Measurements from ENCODE around the gene CCND2.

DNA sequence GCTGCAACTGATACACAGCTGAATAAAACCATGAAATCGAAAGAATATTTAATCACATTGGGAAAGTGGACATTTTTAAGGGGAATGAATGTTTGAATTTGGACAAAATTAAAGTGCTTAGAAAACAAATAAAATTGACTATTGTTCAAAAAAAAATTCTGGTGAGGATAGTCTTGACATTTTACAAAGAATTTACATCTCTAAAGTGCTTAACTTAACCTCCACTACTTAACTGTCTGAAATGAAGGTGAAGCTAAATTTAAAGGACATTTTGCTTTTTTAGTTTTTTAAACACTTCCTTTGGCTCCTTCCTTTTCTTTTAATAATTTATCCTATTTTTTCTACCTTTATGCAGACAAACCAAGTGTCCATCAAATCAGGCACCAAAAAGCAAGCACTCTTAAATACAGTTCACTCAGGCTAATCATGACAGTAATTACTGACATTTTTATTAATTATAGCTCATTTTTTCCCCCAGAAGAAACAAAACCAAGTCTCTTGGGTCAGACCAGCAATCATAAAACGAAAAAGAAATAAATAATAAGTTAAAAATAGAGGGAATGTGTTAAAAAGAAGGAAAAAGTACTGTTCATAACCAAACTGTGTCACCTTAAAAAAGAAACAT, 5.7 kb upstream of the CCND2 start:
- no peak for TF ChIP-seq EP300 (IDR thresholded peaks at IDR 0.05; ENCODE audit: borderline replicate concordance)
- TF ChIP-seq EGR1 (IDR thresholded peaks at IDR 0.05) = no peak
- TF ChIP-seq YY1 (IDR thresholded peaks at IDR 0.05; ENCODE audit: low read depth) = no peak
- no peak for TF ChIP-seq NFIC (IDR thresholded peaks at IDR 0.05)
- TF ChIP-seq ZBTB7A (IDR thresholded peaks at IDR 0.05; ENCODE audit: low read depth) = no peak
- no peak for TF ChIP-seq TAF1 (IDR thresholded peaks at IDR 0.05; ENCODE audit: low read depth)
- no peak for TF ChIP-seq CEBPB (IDR thresholded peaks at IDR 0.05)

All from Ishikawa (cell line).